PFSK-1 (cell line): ENCODE results near the gene KCNQ5.

Experiments used
- FOXP2 ChIP-seq: optimal IDR thresholded peaks from 2 replicates; pipeline ENCODE3; 2011; ENCODE audit warnings: borderline replicate concordance, control low read depth, inconsistent platforms; ENCODE audit not compliant: insufficient read depth; ENCODE audit errors: extremely low read length, extremely low read depth
- POLR2AphosphoS5 ChIP-seq: IDR thresholded peaks from 2 replicates; pipeline ENCODE4 v1.6.1; 2012; ENCODE audit warnings: low read depth, mild to moderate bottlenecking, control low read depth, low read length, moderate library complexity
- REST ChIP-seq, 2 experiments: IDR thresholded peaks; 2 replicates each; pipeline versions ENCODE4 v1.6.1 to v1.8.0; 2011 to 2012; ENCODE audit warnings: low read depth in 2 of 2, low read length in 2 of 2, control low read depth in 1 of 2, inconsistent platforms in 1 of 2, mild to moderate bottlenecking in 1 of 2, moderate library complexity in 1 of 2; ENCODE audit not compliant: insufficient read depth in 1 of 2
- SIN3A ChIP-seq: IDR thresholded peaks from 2 replicates; pipeline ENCODE4 v1.6.1; 2012; ENCODE audit warnings: mild to moderate bottlenecking, low read length, moderate library complexity, borderline replicate concordance; ENCODE audit not compliant: insufficient read depth
- TAF1 ChIP-seq: IDR thresholded peaks from 2 replicates; pipeline ENCODE4 v1.6.1; 2012; ENCODE audit warnings: low read length, control low read depth, borderline replicate concordance; ENCODE audit not compliant: insufficient read depth

Gene KCNQ5

GRCh38 chr6:72813807-72814596 lies 192.1 kb downstream of the KCNQ5 start:
- TF ChIP-seq SIN3A (no peak), TAF1 (no peak), POLR2AphosphoS5 (no peak)

GRCh38 chr6:72816022-72816421 lies 194.2 kb downstream of the KCNQ5 start:
- no peak for TF ChIP-seq REST (IDR thresholded peaks at IDR 0.05; ENCODE audit: insufficient read depth in 1 of 2, low read depth in 2 of 2, low read length in 2 of 2)
- TF ChIP-seq POLR2AphosphoS5, result no peak
- TF ChIP-seq FOXP2, result no peak
- TF ChIP-seq SIN3A, result no peak
- no peak for TF ChIP-seq TAF1

GRCh38 chr6:72817208-72817607 lies 195.3 kb downstream of the KCNQ5 start:
- TF ChIP-seq TAF1, result no peak
- TF ChIP-seq FOXP2, result no peak
- TF ChIP-seq SIN3A, result no peak
- no peak for TF ChIP-seq POLR2AphosphoS5
- no peak for TF ChIP-seq REST (IDR thresholded peaks at IDR 0.05; ENCODE audit: insufficient read depth in 1 of 2, low read depth in 2 of 2, low read length in 2 of 2)

GRCh38 chr6:72819609-72820008 lies 197.7 kb downstream of the KCNQ5 start:
- TF ChIP-seq TAF1 (no peak), FOXP2 (no peak), REST (IDR thresholded peaks at IDR 0.05; ENCODE audit: insufficient read depth in 1 of 2, low read depth in 2 of 2, low read length in 2 of 2) (no peak)

GRCh38 chr6:72820153-72820552 lies 198.3 kb downstream of the KCNQ5 start:
- TF ChIP-seq FOXP2 (no peak), SIN3A (no peak), REST (IDR thresholded peaks at IDR 0.05; ENCODE audit: insufficient read depth in 1 of 2, low read depth in 2 of 2, low read length in 2 of 2) (no peak), POLR2AphosphoS5 (no peak), TAF1 (no peak)
